IPS-18a (cell line): Measurements from ENCODE around the gene MUC12.
"Not testable (repeated sequence)": the region's sequence is repeated elsewhere in the genome, so short reads cannot be mapped to it uniquely, and the experiment has no call there.

Experiments used
- H3K27ac ChIP-seq: one replicate; pipeline ENCODE4 v1.5.1; 2013; ENCODE audit warnings: low read length
- H3K27me3 ChIP-seq: one replicate; pipeline ENCODE4 v1.6.1; 2013; ENCODE audit warnings: mild to moderate bottlenecking, low read length; ENCODE audit not compliant: control insufficient read depth, insufficient read depth
- H3K36me3 ChIP-seq: one replicate; pipeline ENCODE4 v1.6.1; 2013; ENCODE audit warnings: low read depth, low read length; ENCODE audit not compliant: control insufficient read depth
- H3K4me1 ChIP-seq: one replicate; pipeline ENCODE4 v1.6.1; 2013; ENCODE audit warnings: low read depth, low read length; ENCODE audit not compliant: control insufficient read depth
- H3K4me3 ChIP-seq: one replicate; pipeline ENCODE4 v1.5.1; 2013; ENCODE audit warnings: low read length
- H3K9ac ChIP-seq: one replicate; pipeline ENCODE4 v1.6.1; 2013; ENCODE audit warnings: mild to moderate bottlenecking, low read length, moderate library complexity
- H3K9me3 ChIP-seq: one replicate; pipeline ENCODE4 v1.6.1; 2013; ENCODE audit warnings: low read depth, low read length; ENCODE audit not compliant: control insufficient read depth

The MUC12 gene

GRCh38 chr7:100998530-100998929, 29.2 kb downstream of the MUC12 start:
- not testable (repeated sequence) for H3K4me3 ChIP-seq, H3K36me3 ChIP-seq, H3K27me3 ChIP-seq, H3K27ac ChIP-seq, H3K9me3 ChIP-seq, H3K9ac ChIP-seq, H3K4me1 ChIP-seq

GRCh38 chr7:100999334-100999733, 30.0 kb downstream of the MUC12 start:
- not testable (repeated sequence) for H3K9me3 ChIP-seq, H3K27ac ChIP-seq, H3K4me3 ChIP-seq, H3K9ac ChIP-seq, H3K27me3 ChIP-seq, H3K4me1 ChIP-seq, H3K36me3 ChIP-seq

GRCh38 chr7:101000025-101000424, 30.7 kb downstream of the MUC12 start:
- not testable (repeated sequence) for H3K27me3 ChIP-seq, H3K9ac ChIP-seq

GRCh38 chr7:101002333-101002732, 33.0 kb downstream of the MUC12 start:
- H3K4me3 ChIP-seq, H3K4me1 ChIP-seq, H3K9ac ChIP-seq, H3K27me3 ChIP-seq, H3K27ac ChIP-seq, H3K36me3 ChIP-seq, H3K9me3 ChIP-seq: not testable (repeated sequence)

More at GRCh38 chr7:101000025-101000424, 30.7 kb downstream of the MUC12 start:
- H3K27ac ChIP-seq, H3K9me3 ChIP-seq, H3K4me3 ChIP-seq, H3K36me3 ChIP-seq, H3K4me1 ChIP-seq: not testable (repeated sequence)

DNA sequence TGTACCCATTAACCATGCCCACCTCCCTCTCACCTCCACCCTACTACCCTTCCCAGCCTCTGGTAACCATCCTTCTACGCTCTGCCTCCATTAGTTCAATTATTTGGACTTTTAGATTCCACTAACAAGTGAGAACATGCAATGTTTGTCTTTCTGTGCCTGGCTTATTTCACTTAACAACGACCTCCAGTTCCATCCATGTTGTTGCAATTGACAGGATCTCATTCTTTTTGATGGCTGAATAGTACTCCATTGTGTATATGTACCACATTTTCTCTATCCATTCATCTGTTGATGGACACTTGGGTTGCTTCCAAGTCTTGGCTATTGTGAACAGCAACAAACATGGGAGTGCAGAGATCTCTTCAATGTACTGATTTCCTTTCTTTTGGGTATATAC, 38.0 kb downstream of the MUC12 start:
- H3K36me3 ChIP-seq, H3K27me3 ChIP-seq, H3K4me1 ChIP-seq, H3K4me3 ChIP-seq, H3K9me3 ChIP-seq, H3K27ac ChIP-seq, H3K9ac ChIP-seq: not testable (repeated sequence)

DNA sequence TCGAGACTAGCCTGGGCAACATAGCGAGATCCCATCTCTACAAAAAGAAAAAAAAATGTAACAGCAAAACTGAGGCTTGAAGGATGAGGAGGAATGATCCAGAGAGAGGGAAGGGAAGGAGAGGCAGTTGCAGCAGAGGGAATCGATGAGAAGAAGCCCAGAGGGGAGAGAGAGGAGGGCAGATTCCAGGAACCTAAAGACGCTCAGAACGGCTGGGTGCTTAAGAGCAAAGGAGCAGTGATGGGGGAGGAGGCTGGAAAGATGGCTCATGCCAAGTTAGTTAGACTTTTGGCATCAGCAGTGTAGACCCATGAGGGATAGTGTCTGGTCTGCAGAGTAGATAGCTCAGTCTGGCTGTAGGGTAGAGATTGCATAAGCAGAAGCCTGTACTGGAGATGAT, 40.3 kb downstream of the MUC12 start:
- Histone ChIP-seq H3K4me3 (no peak overlapping the region), H3K9me3 (no peaks in the 10 kb centered on the region), H3K4me1 (no peaks in the 10 kb centered on the region), H3K27ac (no peak overlapping the region), H3K27me3 (no peaks in the 10 kb centered on the region), H3K9ac (no peak overlapping the region), H3K36me3 (no peaks in the 10 kb centered on the region)

- H3K4me1 ChIP-seq = peaks cover 6% of the 10 kb centered on the region
- no peaks in the 10 kb centered on the region for H3K9me3 ChIP-seq
- H3K27me3 ChIP-seq = no peaks in the 10 kb centered on the region
- H3K9ac ChIP-seq = no peak overlapping the region
- H3K4me3 ChIP-seq = no peak overlapping the region
- no peaks in the 10 kb centered on the region for H3K36me3 ChIP-seq
- no peak overlapping the region for H3K27ac ChIP-seq
Observed at GRCh38 chr7:101012931-101013330, 43.6 kb downstream of the MUC12 start.

- Histone ChIP-seq H3K27ac (no peak overlapping the region), H3K4me3 (peak overlapping the region; percentile 71), H3K4me1 (peaks cover 10% of the 10 kb centered on the region), H3K9ac (no peak overlapping the region), H3K36me3 (no peaks in the 10 kb centered on the region), H3K27me3 (no peaks in the 10 kb centered on the region), H3K9me3 (no peaks in the 10 kb centered on the region)
Observed at GRCh38 chr7:101015626-101016025, 46.3 kb downstream of the MUC12 start.

DNA sequence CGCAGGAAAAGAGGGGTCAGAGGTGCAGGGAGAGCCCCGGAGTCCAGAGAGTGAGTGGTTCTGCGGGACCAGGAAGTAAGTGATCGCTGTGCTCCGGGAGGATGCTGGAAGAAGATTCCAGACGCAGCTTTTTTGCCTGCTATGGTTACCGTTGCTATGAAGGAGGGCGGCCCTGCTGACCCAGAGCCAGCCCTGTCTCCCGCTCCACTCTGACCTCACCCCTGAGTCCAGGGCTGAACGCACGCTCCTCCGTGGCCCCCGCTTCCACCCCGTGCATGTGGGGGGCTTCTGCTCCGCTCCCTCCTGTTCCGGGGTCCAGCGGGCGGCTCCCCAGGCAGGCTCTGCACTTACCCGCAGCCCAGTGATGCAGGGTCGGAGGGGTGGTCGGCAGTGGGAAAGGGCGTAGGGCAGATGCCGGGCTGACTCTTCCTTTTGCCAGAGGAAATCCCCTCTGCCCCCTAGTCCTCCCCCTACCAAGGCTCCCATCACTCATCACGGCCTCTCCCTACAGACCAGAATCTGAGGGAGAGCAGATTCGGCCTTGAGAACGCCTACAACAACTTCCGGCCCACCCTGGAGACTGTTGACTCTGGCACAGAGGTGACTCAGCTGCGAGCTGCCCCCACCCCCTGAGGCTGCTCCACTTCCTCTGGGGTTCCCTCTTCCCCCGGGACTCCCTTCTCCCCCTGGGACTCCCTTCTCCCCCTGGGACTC, 47.9 kb downstream of the MUC12 start:
- Histone ChIP-seq H3K27ac (peak overlapping the region; percentile 25), H3K4me1 (peaks cover 10% of the 10 kb centered on the region), H3K27me3 (no peaks in the 10 kb centered on the region), H3K4me3 (peak overlapping the region; percentile 71), H3K9ac (peak overlapping the region; percentile 77), H3K9me3 (no peaks in the 10 kb centered on the region), H3K36me3 (no peaks in the 10 kb centered on the region)

GRCh38 chr7:101018271-101019167, 49.2 kb downstream of the MUC12 start:
- H3K9me3 ChIP-seq = no peaks in the 10 kb centered on the region
- H3K4me1 ChIP-seq = peaks cover 10% of the 10 kb centered on the region
- H3K27me3 ChIP-seq = no peaks in the 10 kb centered on the region
- H3K4me3 ChIP-seq = no peak overlapping the region
- no peak overlapping the region for H3K9ac ChIP-seq
- no peaks in the 10 kb centered on the region for H3K36me3 ChIP-seq
- H3K27ac ChIP-seq = no peak overlapping the region

- Histone ChIP-seq H3K9ac (no peak overlapping the region), H3K27ac (no peak overlapping the region), H3K4me3 (no peak overlapping the region), H3K4me1 (peaks cover 10% of the 10 kb centered on the region), H3K27me3 (no peaks in the 10 kb centered on the region), H3K36me3 (no peaks in the 10 kb centered on the region), H3K9me3 (no peaks in the 10 kb centered on the region)
Observed at GRCh38 chr7:101020444-101020843, 51.1 kb downstream of the MUC12 start.

GRCh38 chr7:101021703-101022102, 52.3 kb downstream of the MUC12 start:
- Histone ChIP-seq H3K9me3 (no peaks in the 10 kb centered on the region), H3K4me3 (no peak overlapping the region), H3K36me3 (no peaks in the 10 kb centered on the region), H3K27ac (no peak overlapping the region), H3K4me1 (peaks cover 3% of the 10 kb centered on the region), H3K9ac (no peak overlapping the region), H3K27me3 (no peaks in the 10 kb centered on the region)
